ENCODE measurements around the gene DBT.

The DBT gene

DNA sequence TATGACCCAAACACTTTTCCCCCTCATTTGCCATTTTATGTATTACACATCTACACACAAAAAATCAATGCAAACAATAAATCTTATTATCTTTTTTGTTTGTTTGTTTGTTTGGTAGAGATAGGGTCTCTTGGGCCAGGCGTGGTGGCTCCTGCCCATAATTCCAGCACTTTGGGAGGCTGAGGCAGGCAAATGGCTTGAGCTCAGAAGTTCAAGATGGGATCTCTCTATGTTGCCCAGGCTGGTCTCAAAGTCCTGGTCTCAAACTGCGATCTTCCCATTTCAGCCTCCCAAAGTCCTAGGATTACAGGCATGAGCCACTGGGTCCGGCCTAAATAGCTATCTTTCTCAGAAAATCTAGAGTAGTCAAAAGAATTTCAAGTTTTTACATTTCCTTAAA is 1.2 kb upstream of the DBT start:
- no peak overlapping the region for H3K27ac ChIP-seq (replicated peaks)
- H3K27me3 ChIP-seq (ENCODE audit: insufficient read depth, poor library complexity, severe bottlenecking) = no peaks in the 10 kb centered on the region
- TF ChIP-seq REST (IDR thresholded peaks at IDR 0.05; ENCODE audit: insufficient replicate concordance, low read depth) = no peak
- TF ChIP-seq, protein P1, sequence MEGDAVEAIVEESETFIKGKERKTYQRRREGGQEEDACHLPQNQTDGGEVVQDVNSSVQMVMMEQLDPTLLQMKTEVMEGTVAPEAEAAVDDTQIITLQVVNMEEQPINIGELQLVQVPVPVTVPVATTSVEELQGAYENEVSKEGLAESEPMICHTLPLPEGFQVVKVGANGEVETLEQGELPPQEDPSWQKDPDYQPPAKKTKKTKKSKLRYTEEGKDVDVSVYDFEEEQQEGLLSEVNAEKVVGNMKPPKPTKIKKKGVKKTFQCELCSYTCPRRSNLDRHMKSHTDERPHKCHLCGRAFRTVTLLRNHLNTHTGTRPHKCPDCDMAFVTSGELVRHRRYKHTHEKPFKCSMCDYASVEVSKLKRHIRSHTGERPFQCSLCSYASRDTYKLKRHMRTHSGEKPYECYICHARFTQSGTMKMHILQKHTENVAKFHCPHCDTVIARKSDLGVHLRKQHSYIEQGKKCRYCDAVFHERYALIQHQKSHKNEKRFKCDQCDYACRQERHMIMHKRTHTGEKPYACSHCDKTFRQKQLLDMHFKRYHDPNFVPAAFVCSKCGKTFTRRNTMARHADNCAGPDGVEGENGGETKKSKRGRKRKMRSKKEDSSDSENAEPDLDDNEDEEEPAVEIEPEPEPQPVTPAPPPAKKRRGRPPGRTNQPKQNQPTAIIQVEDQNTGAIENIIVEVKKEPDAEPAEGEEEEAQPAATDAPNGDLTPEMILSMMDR (IDR thresholded peaks at IDR 0.05; ENCODE audit: insufficient read depth, low read length) = no peak
- TF ChIP-seq POLR2AphosphoS5 (IDR thresholded peaks at IDR 0.05; ENCODE audit: low read depth) = no peak
- no peak for TF ChIP-seq SPI1 (IDR thresholded peaks at IDR 0.05; ENCODE audit: borderline replicate concordance, low read depth)
- no peak for TF ChIP-seq GABPA (IDR thresholded peaks at IDR 0.05; ENCODE audit: low read depth)
- H3K4me3 ChIP-seq (replicated peaks; ENCODE audit: insufficient read depth, low read length) = no peak overlapping the region
- no peak for DNase-seq (ENCODE audit: low read depth in 1 of 2, low spot score in 1 of 2)

DNA sequence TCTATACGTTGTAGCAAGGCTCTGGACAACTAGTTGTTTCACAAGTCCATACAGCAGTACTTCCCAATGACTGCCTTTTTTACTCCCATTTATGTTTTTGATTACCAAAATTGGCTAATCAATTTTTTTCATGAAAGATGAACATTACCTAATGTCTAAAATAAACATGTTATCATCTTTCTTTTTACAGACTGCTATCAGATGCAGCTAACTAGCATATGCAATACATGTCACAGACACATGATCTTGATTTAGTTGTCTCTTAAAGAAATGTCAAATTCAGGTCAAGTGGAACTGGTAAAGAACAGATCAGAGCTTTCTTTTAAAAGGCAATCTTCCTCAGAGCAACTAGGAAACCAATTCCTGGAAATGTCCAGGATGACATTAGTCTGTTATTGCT is 630 bp upstream of the DBT start:
- DNase-seq (ENCODE audit: low read depth in 1 of 2, low spot score in 1 of 2) = no peak
- H3K27ac ChIP-seq (replicated peaks) = no peak overlapping the region
- H3K27me3 ChIP-seq (ENCODE audit: insufficient read depth, poor library complexity, severe bottlenecking) = no peaks in the 10 kb centered on the region
- TF ChIP-seq POLR2AphosphoS5 (IDR thresholded peaks at IDR 0.05; ENCODE audit: low read depth) (no peak), REST (IDR thresholded peaks at IDR 0.05; ENCODE audit: insufficient replicate concordance, low read depth) (no peak)
- peak overlapping the region; percentile 57 for H3K4me3 ChIP-seq (replicated peaks; ENCODE audit: insufficient read depth, low read length)

DNA sequence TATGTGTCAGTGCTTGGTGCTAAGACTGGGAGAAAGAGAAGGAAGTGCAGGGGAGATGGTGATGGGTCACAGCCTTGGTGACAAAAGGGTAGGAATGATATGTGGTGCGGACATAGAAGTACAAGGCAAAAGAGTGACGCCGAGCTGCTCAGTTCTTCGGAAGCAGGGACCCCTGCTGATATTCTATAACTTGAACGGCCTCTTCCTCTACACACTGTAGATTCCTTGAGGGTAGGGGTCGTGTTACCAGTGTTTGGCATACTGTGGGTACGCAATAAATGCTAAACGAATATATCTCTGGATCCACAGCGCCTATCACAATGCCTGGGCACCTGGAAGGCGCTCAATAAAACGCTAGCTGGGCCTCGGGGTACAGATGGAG is 488 bp downstream of the DBT start:
- H3K27me3 ChIP-seq (ENCODE audit: insufficient read depth, poor library complexity, severe bottlenecking) = no peaks in the 10 kb centered on the region
- TF ChIP-seq SPI1 (IDR thresholded peaks at IDR 0.05; ENCODE audit: borderline replicate concordance, low read depth) (no peak), GABPA (IDR thresholded peaks at IDR 0.05; ENCODE audit: low read depth) (no peak), REST (IDR thresholded peaks at IDR 0.05; ENCODE audit: insufficient replicate concordance, low read depth) (no peak), POLR2AphosphoS5 (IDR thresholded peaks at IDR 0.05; ENCODE audit: low read depth) (no peak)
- TF ChIP-seq, protein P1 (IDR thresholded peaks at IDR 0.05; ENCODE audit: insufficient read depth, low read length) = no peak
- peak in 1 of 2 experiments; percentile 10 for DNase-seq (ENCODE audit: low read depth in 1 of 2, low spot score in 1 of 2)
- H3K4me3 ChIP-seq (replicated peaks; ENCODE audit: insufficient read depth, low read length) = peak overlapping the region; percentile 57
- H3K27ac ChIP-seq (replicated peaks) = peak overlapping the region; percentile 72

- TF ChIP-seq SPI1 (IDR thresholded peaks at IDR 0.05; ENCODE audit: borderline replicate concordance, low read depth) (no peak), GABPA (IDR thresholded peaks at IDR 0.05; ENCODE audit: low read depth) (no peak), POLR2AphosphoS5 (IDR thresholded peaks at IDR 0.05; ENCODE audit: low read depth) (no peak), REST (IDR thresholded peaks at IDR 0.05; ENCODE audit: insufficient replicate concordance, low read depth) (no peak)
- TF ChIP-seq, protein P1 (IDR thresholded peaks at IDR 0.05; ENCODE audit: insufficient read depth, low read length) = no peak
- H3K27ac ChIP-seq (replicated peaks) = no peak overlapping the region
- H3K27me3 ChIP-seq (ENCODE audit: insufficient read depth, poor library complexity, severe bottlenecking) = no peaks in the 10 kb centered on the region
- DNase-seq (ENCODE audit: low read depth in 1 of 2, low spot score in 1 of 2) = no peak
- H3K4me3 ChIP-seq (replicated peaks; ENCODE audit: insufficient read depth, low read length) = no peak overlapping the region
These were observed 2.9 kb downstream of the DBT start for GRCh38 chr1:100246738-100247137.
